CD4-positive, alpha-beta T cell treated with Interleukin-12 subunit alpha and Interleukin-12 subunit beta, for 1 hour (primary cell): ENCODE results near the gene CTPS2.

ENCODE experiments used
- DNase-seq: peaks from one replicate; pipeline ENCODE4 v3.0.0-alpha.2; 2020

CTPS2 gene

DNA sequence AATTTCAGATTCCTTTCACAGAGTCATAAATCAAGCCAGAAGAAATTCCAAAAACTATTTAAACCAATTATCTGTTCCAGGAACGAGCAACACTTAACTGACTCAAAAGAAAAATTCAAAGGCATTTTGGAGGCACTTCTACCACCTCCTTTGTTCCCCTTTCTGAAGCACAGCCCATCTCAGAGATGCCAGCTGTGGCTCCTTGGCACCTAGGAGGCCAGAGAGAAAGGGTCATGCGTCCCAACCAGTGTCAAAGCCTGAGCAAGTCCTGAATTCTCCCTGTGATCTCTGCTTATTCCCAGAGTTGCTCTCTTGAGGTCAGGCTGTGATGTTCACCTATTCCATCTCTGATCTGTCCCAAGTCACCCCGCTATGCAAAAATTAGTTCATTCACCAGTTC, 167.5 kb downstream of the CTPS2 start:
- no peak for DNase-seq
